NB4 (cell line): Measurements from ENCODE around the gene TAF5L.
"Not testable (repeated sequence)": the region's sequence is repeated elsewhere in the genome, so short reads cannot be mapped to it uniquely, and the experiment has no call there.

Source experiments
- DNase-seq: peaks from one replicate; pipeline ENCODE4 v3.0.0; 2010; ENCODE audit warnings: low read depth
- H3K4me3 ChIP-seq: one replicate; pipeline ENCODE4 v1.5.1; 2011; ENCODE audit warnings: mild to moderate bottlenecking, low read depth, low read length, moderate library complexity
- MYC ChIP-seq: IDR thresholded peaks from 2 replicates; pipeline ENCODE4 v1.6.1; 2011; ENCODE audit warnings: low read depth, low read length
- POLR2A ChIP-seq: IDR thresholded peaks from 2 replicates; pipeline ENCODE4 v1.6.1; 2011; ENCODE audit warnings: mild to moderate bottlenecking; ENCODE audit not compliant: insufficient read length; ENCODE audit errors: extremely low read depth
- TF ChIP-seq, protein P1 (sequence below): IDR thresholded peaks from 2 replicates; pipeline ENCODE4 v1.6.1; 2011; ENCODE audit warnings: low read depth, low read length
- TF ChIP-seq, protein P2 (sequence below): IDR thresholded peaks from one replicate; pipeline ENCODE4 v1.5.1; 2012; ENCODE audit warnings: low read depth, low read length

The TAF5L gene

DNA sequence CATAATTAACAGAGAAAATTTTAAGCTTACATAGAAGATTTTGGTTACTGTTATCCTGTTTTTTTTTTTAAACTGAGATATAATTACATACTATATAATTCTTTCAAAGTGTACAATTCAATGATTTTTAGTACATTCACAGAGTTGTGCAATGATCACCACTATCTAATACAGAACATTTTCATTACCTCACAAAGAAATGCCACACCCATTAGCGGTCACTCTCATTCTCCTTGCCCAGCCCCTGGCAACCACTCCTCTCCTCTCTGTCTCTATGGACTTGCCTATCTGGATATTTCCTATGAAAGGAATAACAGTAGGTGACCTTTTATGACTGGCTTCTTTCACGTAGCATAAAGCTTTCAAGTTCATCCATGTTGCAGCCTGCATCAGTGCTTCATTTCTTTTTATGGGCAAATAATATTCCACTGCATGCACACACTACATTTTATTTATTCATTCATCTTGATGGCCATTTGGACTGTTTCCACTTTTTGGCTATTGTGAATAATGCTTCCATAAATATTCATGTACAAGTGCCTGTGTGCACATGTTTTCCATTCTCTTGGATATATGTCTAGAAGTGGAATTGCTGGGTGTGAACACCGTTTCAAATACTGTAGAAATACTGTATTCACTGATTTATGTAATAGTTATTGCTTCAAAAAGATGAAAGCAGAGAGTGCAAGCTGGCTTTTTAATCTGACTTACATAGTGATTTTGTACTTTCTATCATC is 26.5 kb downstream of the TAF5L start:
- no peak overlapping the region for H3K4me3 ChIP-seq
- TF ChIP-seq MYC = no peak
- TF ChIP-seq, protein P1, sequence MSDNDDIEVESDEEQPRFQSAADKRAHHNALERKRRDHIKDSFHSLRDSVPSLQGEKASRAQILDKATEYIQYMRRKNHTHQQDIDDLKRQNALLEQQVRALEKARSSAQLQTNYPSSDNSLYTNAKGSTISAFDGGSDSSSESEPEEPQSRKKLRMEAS = no peak
- TF ChIP-seq, protein P2, sequence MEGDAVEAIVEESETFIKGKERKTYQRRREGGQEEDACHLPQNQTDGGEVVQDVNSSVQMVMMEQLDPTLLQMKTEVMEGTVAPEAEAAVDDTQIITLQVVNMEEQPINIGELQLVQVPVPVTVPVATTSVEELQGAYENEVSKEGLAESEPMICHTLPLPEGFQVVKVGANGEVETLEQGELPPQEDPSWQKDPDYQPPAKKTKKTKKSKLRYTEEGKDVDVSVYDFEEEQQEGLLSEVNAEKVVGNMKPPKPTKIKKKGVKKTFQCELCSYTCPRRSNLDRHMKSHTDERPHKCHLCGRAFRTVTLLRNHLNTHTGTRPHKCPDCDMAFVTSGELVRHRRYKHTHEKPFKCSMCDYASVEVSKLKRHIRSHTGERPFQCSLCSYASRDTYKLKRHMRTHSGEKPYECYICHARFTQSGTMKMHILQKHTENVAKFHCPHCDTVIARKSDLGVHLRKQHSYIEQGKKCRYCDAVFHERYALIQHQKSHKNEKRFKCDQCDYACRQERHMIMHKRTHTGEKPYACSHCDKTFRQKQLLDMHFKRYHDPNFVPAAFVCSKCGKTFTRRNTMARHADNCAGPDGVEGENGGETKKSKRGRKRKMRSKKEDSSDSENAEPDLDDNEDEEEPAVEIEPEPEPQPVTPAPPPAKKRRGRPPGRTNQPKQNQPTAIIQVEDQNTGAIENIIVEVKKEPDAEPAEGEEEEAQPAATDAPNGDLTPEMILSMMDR = no peak
- no peak for TF ChIP-seq POLR2A
- no peak for DNase-seq

DNA sequence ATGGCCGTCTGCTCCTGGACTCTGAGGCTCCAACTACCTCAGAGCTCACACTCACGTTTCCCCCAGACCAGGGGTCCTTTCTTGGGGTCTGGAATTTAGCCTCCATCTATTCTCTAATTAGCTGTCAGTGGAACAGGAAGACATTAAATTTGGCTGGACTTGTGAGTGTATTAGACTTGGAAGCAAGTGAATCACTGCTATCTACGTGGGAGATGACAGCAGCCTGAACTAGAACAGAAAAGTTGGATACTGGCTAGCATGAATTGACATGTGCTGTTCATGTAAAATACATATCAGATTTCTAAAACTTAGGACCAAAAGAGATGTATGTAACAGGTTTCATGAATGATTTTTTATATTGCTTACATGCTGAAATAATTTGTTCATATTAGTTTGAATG is 28.0 kb downstream of the TAF5L start:
- H3K4me3 ChIP-seq = no peak overlapping the region
- DNase-seq = no peak
- TF ChIP-seq, protein P2 = no peak
- TF ChIP-seq, protein P1 = no peak
- TF ChIP-seq POLR2A = no peak
- TF ChIP-seq MYC = no peak

DNA sequence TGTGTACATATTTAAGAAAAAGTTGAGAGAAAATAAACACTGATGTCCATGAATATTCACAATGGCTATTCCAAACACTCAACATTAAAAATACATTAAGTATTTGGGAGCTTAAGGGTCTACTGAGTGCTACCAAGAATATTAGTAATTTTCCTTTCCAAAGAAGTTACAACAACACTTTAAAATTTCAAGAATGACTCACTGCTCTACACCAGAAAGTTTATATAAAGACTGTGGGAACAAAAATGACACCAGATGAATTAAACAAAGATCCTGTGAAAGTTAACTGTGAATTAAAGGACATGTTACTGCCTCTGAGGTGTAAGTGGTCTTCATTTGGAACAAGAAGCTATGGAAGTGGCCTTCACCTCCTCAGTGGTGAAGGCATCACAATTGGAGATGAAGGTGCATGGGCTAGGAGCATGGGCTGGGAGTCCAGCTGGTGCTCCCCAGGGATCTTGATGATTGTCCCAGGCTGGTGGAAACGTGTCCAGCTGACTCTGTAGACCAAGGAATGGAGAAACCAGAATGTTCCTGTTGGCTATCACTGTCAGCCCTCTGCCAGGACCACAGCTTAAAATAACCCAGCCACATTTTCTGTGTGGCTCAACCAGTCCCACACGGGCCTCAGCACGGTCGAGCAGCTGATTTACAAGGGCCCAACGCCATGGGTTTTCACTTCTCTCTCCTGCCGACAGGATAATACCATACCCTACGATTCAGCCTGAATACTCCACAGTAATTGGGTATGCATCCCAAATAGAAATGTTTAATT is 28.8 kb downstream of the TAF5L start:
- no peak for DNase-seq
- H3K4me3 ChIP-seq = no peak overlapping the region
- TF ChIP-seq, protein P1 = no peak
- TF ChIP-seq MYC = no peak
- TF ChIP-seq, protein P2 = no peak
- TF ChIP-seq POLR2A = no peak

DNA sequence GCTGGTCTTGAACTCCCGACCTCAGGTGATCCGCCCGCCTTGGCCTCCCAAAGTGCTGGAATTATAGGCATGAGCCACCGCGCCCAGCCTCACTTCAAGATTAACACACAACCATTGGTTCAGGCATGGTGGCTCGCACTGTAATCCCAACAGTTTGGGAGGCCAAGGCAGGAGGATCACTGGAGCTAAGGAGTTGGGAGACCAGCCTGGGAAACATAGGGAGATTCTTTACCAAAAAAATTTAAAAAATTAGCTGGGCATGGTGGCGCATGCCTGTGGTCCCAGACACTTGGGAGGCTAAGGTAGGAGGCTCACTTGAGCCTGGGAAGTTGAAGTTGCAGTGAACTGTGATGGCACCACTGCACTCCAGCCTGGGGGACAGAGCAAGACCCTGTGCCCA is 30.0 kb downstream of the TAF5L start:
- H3K4me3 ChIP-seq, DNase-seq: not testable (repeated sequence)

DNA sequence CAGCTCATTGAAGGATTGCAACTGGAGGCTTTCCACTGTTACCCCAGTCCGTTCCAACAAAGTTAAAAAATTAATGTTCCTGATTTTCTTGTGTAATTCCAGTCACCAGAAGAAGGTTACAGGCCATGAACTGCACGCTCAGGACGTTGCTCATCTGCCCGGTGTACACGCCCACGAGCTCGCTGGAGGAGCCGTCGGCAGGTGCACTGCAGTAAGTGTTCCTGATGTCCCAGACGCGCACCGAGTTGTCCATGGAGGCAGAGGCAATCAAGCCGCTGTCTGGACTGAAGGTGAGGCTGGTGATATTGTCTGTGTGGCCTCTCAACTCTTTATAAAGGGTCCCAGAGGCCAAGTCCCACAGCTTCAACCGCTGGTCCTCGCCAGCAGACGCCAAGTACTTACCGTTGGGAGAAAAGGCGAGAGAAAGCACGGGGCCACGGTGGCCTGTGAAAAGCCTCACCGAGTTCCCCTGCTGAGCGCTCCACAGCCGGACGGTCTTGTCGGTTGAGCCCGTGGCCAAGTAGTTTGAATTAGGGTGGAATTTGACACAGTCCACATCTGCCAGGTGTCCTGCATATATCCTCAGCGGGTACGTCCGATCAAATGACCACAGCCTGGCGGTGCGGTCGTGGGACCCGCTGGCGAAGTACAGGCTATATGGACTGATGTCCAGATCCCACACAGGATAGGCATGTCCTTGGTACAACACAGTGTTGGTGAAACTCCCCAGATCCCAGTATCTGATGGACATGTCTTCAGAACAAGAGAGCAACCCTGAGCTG is 31.5 kb downstream of the TAF5L start:
- TF ChIP-seq, protein P1 = no peak
- TF ChIP-seq MYC (no peak), POLR2A (no peak)
- TF ChIP-seq, protein P2 = no peak
- no peak overlapping the region for H3K4me3 ChIP-seq
- DNase-seq = no peak

DNA sequence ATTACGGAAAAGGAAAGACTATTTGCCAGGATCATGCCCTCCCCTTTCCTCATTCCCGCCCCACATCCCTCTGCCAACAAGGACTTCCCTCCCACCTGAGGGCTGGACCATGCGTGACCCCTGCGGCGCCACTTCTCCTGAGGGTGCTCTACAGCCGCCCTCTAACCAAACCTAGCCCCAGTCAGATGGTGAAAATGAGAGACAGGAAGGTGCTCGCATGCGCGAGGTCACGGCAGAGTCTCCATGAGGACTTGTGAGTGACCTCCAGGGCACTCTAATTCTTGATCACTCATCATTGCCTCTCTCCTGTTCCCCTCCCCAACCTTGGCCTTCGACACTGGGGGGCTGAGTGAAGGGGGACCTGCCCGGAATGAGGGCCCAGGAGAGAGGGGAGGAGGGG is 32.1 kb downstream of the TAF5L start:
- no peak for TF ChIP-seq MYC
- TF ChIP-seq, protein P1 = no peak
- TF ChIP-seq, protein P2 = no peak
- TF ChIP-seq POLR2A = no peak
- no peak for DNase-seq

More for the DNA sequence above, 32.1 kb downstream of the TAF5L start:
- H3K4me3 ChIP-seq = no peak overlapping the region
